GM12873 (cell line): ENCODE results near the gene PAX5.

ENCODE experiments used
- TF ChIP-seq, protein P1 (sequence below): IDR thresholded peaks from 2 replicates; pipeline ENCODE4 v1.5.1; 2012; ENCODE audit warnings: low read depth, mild to moderate bottlenecking, moderate library complexity, low read length, control low read depth; ENCODE audit not compliant: insufficient read depth; ENCODE audit errors: missing control alignments

Gene PAX5

GRCh38 chr9:36862206-36863145 lies 171.6 kb downstream of the PAX5 start:
- TF ChIP-seq, protein P1, sequence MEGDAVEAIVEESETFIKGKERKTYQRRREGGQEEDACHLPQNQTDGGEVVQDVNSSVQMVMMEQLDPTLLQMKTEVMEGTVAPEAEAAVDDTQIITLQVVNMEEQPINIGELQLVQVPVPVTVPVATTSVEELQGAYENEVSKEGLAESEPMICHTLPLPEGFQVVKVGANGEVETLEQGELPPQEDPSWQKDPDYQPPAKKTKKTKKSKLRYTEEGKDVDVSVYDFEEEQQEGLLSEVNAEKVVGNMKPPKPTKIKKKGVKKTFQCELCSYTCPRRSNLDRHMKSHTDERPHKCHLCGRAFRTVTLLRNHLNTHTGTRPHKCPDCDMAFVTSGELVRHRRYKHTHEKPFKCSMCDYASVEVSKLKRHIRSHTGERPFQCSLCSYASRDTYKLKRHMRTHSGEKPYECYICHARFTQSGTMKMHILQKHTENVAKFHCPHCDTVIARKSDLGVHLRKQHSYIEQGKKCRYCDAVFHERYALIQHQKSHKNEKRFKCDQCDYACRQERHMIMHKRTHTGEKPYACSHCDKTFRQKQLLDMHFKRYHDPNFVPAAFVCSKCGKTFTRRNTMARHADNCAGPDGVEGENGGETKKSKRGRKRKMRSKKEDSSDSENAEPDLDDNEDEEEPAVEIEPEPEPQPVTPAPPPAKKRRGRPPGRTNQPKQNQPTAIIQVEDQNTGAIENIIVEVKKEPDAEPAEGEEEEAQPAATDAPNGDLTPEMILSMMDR, result peak; percentile 45

DNA sequence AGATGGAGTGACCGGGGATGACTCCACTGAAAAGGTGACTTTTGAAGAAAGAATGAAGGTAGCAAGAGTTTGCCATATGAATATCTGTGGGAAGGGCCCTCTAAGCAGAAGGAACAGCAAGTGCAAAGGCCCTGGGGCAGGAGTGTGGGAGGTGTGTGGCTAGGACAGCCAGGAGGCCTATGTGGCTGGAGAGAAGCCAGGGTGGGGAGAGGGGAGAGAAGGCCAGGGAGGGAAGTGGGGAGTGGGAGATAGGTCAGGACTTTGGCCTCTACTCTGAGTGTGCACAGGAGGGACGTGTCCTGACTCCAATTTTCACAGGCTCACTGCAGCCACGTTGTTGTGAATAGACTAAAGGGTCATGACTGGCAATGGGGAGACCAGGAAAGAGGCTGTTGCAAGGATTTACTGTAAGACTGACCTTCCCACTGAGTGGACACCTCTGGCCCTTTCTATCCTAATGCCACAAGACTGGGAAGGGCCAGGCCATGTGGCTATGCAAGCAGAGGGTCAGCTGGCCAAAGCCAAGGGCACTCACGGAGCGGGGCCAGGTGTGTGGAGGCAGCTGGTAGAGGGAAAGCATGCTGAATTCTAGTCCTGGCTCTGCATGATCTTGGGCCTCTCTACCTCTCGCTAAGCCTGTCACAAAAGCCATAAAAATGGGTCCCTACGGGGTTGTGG lies 172.4 kb downstream of the PAX5 start:
- TF ChIP-seq, protein P1, result no peak

- TF ChIP-seq, protein P1, result no peak
These were observed 175.2 kb downstream of the PAX5 start for GRCh38 chr9:36858805-36859375.

DNA sequence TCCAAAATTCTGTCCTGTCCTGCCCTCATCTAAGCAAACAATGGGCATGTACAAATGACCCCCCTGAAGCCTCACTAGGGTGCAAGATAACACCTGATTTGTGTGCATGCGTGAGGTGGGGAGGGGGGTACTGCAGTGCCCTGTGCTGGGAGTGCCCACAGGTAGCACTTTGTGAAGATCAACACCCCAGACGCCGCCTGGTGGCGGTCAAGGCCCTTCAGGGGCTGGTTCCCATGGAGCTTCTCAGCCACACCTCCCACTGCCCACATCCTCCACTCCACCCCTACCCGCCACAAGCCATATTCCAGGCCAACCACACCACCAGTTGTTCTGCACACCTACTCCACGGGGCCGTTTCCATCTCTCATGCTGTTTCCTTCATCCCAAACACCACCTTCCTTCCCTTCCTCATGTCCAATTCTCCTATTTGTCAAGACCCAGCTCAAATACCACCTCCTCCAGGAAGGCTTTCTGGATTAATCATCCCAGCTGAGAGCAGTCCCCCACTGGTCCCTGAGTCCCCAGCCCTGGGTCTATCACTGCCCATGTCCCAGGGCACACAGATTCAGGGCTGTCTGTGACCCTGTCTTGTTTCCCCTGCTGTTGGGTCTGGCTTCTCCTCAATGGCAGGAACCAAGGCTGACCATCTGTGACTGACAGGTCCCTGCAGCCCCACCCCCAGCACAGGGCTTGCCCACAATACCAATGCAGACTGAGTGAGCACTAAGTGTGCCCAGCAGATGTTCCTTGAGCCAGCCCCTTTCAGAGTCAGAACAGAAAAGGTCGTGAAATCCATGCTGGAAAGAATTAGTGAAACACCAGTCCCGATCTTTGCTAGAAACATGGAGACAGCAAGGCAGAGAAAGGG lies 178.4 kb downstream of the PAX5 start:
- TF ChIP-seq, protein P1, result peak; percentile 68

DNA sequence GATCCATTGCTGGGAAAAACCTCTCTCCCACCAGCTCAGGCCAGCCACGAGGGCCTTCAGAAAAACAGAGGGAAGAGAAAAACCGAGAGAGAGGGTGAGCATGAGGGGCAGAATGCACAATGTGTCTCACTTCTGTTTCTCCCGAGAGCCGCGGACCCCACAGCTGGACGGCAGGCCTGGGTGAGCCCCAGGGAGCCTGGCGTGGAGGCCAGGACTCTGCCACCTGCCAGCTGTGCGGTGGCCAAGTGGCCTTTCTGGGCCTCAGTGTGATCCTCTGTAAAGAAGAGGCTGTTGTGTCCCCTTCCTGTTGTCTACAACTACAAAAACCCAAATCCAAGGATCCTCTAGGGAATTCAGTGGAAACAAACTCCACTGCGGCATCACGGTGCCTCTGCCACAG lies 179.3 kb downstream of the PAX5 start:
- TF ChIP-seq, protein P1, result no peak

DNA sequence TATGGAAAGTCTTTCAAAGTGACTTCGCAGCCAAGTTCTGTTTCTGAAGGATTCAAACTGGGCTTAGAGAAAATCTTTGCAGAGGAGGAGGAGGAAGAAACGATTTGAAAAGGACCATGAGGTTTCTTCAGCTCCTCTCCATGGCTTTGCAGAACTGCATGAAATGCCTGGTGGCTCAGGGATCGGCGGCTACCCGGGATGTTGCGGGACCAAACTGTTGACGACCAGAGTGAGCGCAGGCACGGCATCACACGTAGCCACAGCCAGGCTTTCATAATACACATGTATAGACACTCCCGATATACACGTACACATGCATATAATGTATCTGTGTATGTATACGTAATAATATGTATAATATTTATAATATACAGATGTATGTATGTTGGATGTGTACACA lies 180.0 kb downstream of the PAX5 start:
- TF ChIP-seq, protein P1, result no peak

GRCh38 chr9:36853233-36853632 lies 180.8 kb downstream of the PAX5 start:
- TF ChIP-seq, protein P1, result no peak
